GM12878 (cell line): ENCODE data around the gene MICAL3. TPM values are rescaled to one million over a fixed set of nuclear protein-coding genes. Genes with fewer than 3 reads are reported as not detected.

Experiments
- ATAC-seq: fragments of 200-7000 bp; cut with Tn5 transposase; 3 replicates; pipeline ENCODE4 v1.9.1; 2020; ENCODE audit warnings: mild to moderate bottlenecking, moderate library complexity
- BruUV-seq: library from RNA; stranded (reverse); fragments of 400-500 nt; replicated peaks from 2 replicates; lab custom pipeline; 2021; lab: Mats Ljungman, UMichigan
- CTCF ChIA-PET: fragments of 300-600 bp; sonication (Branson Sonifier 250); formaldehyde crosslinking; extraction: SDS; loops from one replicate; lab custom pipeline; 2021; ENCODE audit warnings: inconsistent platforms; lab: Yijun Ruan, JAX
- POLR2A ChIA-PET: fragments of 350-600 bp; formaldehyde crosslinking; extraction: SDS; loops from one replicate; lab custom pipeline; 2021; ENCODE audit warnings: inconsistent platforms; lab: Charles Lee
- RAD21 ChIA-PET: fragments of 300-600 bp; sonication (Branson Sonifier 250); formaldehyde crosslinking; loops from one replicate; lab custom pipeline; 2023; ENCODE audit warnings: antibody characterized with exemption; ENCODE audit not compliant: unreplicated experiment; lab: Charles Lee
- SMC1A ChIA-PET: fragments of 300-600 bp; sonication (Branson Sonifier 250); formaldehyde crosslinking; loops from one replicate; lab custom pipeline; 2023; ENCODE audit not compliant: unreplicated experiment, uncharacterized antibody; lab: Charles Lee
- DNase-seq: peaks from one replicate; pipeline ENCODE4 v3.0.0-alpha.2; 2011; ENCODE audit warnings: low read depth, low spot score
- FAIRE-seq: peaks from 3 replicates; lab custom pipeline; 2011; peaks lifted over from hg19 to GRCh38; lab: Jason Lieb, UNC
- H2AFZ ChIP-seq: 2 replicates; pipeline ENCODE4 v1.6.0; 2011; ENCODE audit warnings: low read depth, low read length, control low read depth; ENCODE audit not compliant: control insufficient read depth
- H3K27ac ChIP-seq: 2 replicates; pipeline ENCODE4 v1.5.1; 2011; ENCODE audit warnings: control low read depth; ENCODE audit not compliant: control insufficient read depth, insufficient read depth
- H3K27me3 ChIP-seq, 2 experiments: replicated peaks in 1 of 2; 2 replicates each; pipeline versions ENCODE4 v1.6.0 to v1.6.1; 2011; ENCODE audit warnings: low read length in 1 of 2; ENCODE audit not compliant: control insufficient read depth in 2 of 2, insufficient read depth in 2 of 2
- H3K36me3 ChIP-seq, 2 experiments: 2 replicates each; pipeline ENCODE4 v1.5.1; 2011; ENCODE audit warnings: low read length in 1 of 2; ENCODE audit not compliant: control insufficient read depth in 2 of 2, insufficient read depth in 2 of 2
- H3K4me1 ChIP-seq: 2 replicates; pipeline ENCODE4 v1.6.1; 2011; ENCODE audit warnings: mild to moderate bottlenecking, low read length, moderate library complexity, mixed read lengths; ENCODE audit not compliant: control insufficient read depth, insufficient read depth
- H3K4me2 ChIP-seq: 2 replicates; pipeline ENCODE4 v1.6.0; 2011; ENCODE audit warnings: control low read depth; ENCODE audit not compliant: control insufficient read depth, insufficient read depth
- H3K4me3 ChIP-seq: fragments of 200-600 bp; sonication (generic); 2 replicates; pipeline ENCODE4 v1.5.1; 2016
- H3K79me2 ChIP-seq: 2 replicates; pipeline ENCODE4 v1.6.0; 2011; ENCODE audit warnings: low read length; ENCODE audit not compliant: control insufficient read depth, insufficient read depth
- H3K9ac ChIP-seq: 2 replicates; pipeline ENCODE4 v1.8.0; 2011; ENCODE audit warnings: low read length, control low read depth, mixed read lengths; ENCODE audit not compliant: control insufficient read depth, insufficient read depth
- H3K9me3 ChIP-seq: replicated peaks from 3 replicates; pipeline ENCODE4 v1.5.1; 2011; ENCODE audit warnings: mild to moderate bottlenecking, low read length; ENCODE audit not compliant: control insufficient read depth, insufficient read depth
- H4K20me1 ChIP-seq: 2 replicates; pipeline ENCODE4 v1.6.0; 2011; ENCODE audit not compliant: control insufficient read depth, insufficient read depth
- MYC ChIP-seq: IDR thresholded peaks from 2 replicates; pipeline ENCODE4 v1.6.1; 2011; ENCODE audit warnings: mild to moderate bottlenecking, low read length, moderate library complexity, inconsistent platforms; ENCODE audit not compliant: insufficient read depth, insufficient replicate concordance, insufficient read length, severe bottlenecking
- RAD21 ChIP-seq: IDR thresholded peaks from 2 replicates; pipeline ENCODE4 v1.6.1; 2011; ENCODE audit warnings: mild to moderate bottlenecking, low read depth, low read length, moderate library complexity; ENCODE audit not compliant: insufficient read depth
- REST ChIP-seq: IDR thresholded peaks from 2 replicates; pipeline ENCODE4 v1.6.1; 2012; ENCODE audit warnings: mild to moderate bottlenecking, low read depth, low read length
- USF1 ChIP-seq: IDR thresholded peaks from 2 replicates; pipeline ENCODE4 v1.6.1; 2011; ENCODE audit warnings: borderline replicate concordance, low read depth, mild to moderate bottlenecking, moderate library complexity, mixed read lengths, low read length; ENCODE audit not compliant: insufficient read depth; ENCODE audit errors: extremely low read length
- ZNF384 ChIP-seq: IDR thresholded peaks from 2 replicates; pipeline ENCODE4 v1.6.1; 2012; ENCODE audit warnings: low read depth, mild to moderate bottlenecking, low read length, improper control_type of control experiment, borderline replicate concordance
- WGBS: methylation state at CpG from one replicate; pipeline ENCODE4 v1.1.6; 2016; ENCODE audit warnings: low lambda C conversion rate; ENCODE audit not compliant: insufficient replicate concordance, insufficient coverage; ENCODE audit errors: missing lambda C conversion rate; 5-methylcytosine and 5-hydroxymethylcytosine counted together
- in situ Hi-C: fragments of 300-500 bp; cut with MboI; formaldehyde crosslinking; loops from 9 replicates; pipeline ENCODE4 v1.14.3; 2018; ENCODE audit warnings: mixed read lengths
- intact Hi-C: fragments of 100-400 bp; cut with micrococcal nuclease; formaldehyde crosslinking; loops from one replicate; pipeline ENCODE4 v1.14.2; 2022; ENCODE audit not compliant: unreplicated experiment
- polyA plus RNA-seq, 11 experiments: library from polyadenylated mRNA; depleted of rRNA in 4 of 11; unstranded in 6 of 11; stranded (reverse) in 5 of 11; fragments of >200 nt; fragmentation: Nextera tagmentation in 4 of 11; fragmentation: Illumina TruSeq in 1 of 11; extraction: Ambion mirVana in 4 of 11; extraction: Trizol in 1 of 11; gene quantifications; 1 replicate in 1 of 11; 2 replicates in 10 of 11; pipeline versions ENCODE4 v1.2.1 to v1.2.3, GENCODE V29; 2011 to 2016; ENCODE audit warnings: inconsistent platforms in 2 of 11, missing spikeins in 2 of 11, low read depth in 1 of 11
- total RNA-seq, 4 experiments: library from RNA; depleted of rRNA in 3 of 4; stranded (reverse); fragments of >200 nt in 3 of 4; fragmentation: Illumina TruSeq in 1 of 4; extraction: Trizol in 1 of 4; gene quantifications; 2 replicates each; pipeline versions ENCODE4 v1.2.1 to v1.2.3, GENCODE V29; 2013 to 2021

The MICAL3 gene
- total and polyA plus RNA-seq, 10 of the 15 experiments (the other 5 are each of a cell fraction or from before 2014, with no cell fraction given): 2.6 to 92.2 (median 24.0) TPM

DNA sequence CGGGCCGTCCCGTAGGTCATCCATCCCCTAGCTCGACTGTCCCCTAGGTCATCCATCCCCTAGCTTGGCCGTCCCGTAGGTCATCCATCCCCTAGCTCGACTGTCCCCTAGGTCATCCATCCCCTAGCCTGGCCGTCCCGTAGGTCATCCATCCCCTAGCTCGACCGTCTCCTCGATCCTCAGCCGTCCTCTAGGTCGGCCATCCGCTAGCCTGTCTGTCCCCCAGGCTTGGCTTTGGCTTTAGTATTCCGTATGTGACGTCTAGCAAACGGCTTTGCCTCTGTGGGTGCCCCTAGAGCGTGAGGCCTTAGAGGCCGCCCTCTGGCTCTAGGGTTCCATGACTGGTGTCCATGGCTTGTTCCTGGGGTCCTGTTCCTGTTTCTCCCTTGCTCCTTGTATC lies 209.5 kb downstream of the MICAL3 start:
- ChIA-PET SMC1A (no interaction called here), RAD21 (no interaction called here), CTCF (no interaction called here), POLR2A (no interaction called here)
- TF ChIP-seq MYC (no peak), ZNF384 (no peak), USF1 (no peak), REST (no peak), RAD21 (no peak)
- Histone ChIP-seq H3K36me3 (peaks cover 6 to 32% of the 10 kb centered on the region in 2 experiments), H2AFZ (no peak overlapping the region), H3K79me2 (no peaks in the 10 kb centered on the region), H3K27me3 (no peaks in the 10 kb centered on the region), H3K9ac (no peak overlapping the region), H3K27ac (no peak overlapping the region), H3K4me2 (no peak overlapping the region), H4K20me1 (no peaks in the 10 kb centered on the region), H3K4me1 (no peaks in the 10 kb centered on the region), H3K9me3 (no peaks in the 10 kb centered on the region), H3K4me3 (no peak overlapping the region)
- in situ Hi-C loops (no loop called here), intact Hi-C loops (no loop called here)
- WGBS: 74% methylated on average over 17 of the region's 20 CpGs
- ATAC-seq (no peak), FAIRE-seq (no peak), DNase-seq (no peak)
- BruUV-seq: no TSS peak
